ENCODE data around the gene FBXO41. TPM values are rescaled to one million over a fixed set of nuclear protein-coding genes. Genes with fewer than 3 reads are reported as not detected.

The FBXO41 gene
- total RNA-seq, 4 donors from 2014 or later: 0.84 to 13.9 (median 4.4) TPM

DNA sequence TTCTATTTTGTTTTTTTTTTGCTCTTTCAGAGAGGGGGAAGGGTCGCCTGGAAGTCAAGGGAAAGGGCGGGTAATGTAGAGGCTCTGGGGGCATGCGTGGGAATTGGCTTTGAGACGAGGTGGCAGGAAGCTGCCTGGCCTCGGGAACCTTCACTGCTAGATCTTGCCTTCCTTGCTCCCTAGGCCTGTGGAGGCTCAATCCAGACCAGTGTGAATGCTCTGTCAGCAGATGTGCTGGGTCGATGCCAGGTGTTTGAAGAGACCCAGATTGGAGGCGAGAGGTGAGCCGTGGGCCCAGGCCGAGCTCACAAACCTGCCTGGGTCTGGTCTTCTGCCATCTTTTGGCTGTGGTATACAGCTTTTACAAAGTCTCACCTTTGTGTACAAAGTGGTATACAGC is 34.6 kb downstream of the FBXO41 start:
- no peak for DNase-seq (ENCODE audit: low spot score in 2 of 2)
- no peaks in the 10 kb centered on the region for H3K27me3 ChIP-seq
- peaks cover 7 to 100% (median 49%) of the 10 kb centered on the region in 3 donors for H3K36me3 ChIP-seq
- no peaks in the 10 kb centered on the region for H3K9me3 ChIP-seq
- H3K4me3 ChIP-seq: no peak overlapping the region
- TF ChIP-seq EP300 (IDR thresholded peaks at IDR 0.05) (no peak), POLR2A (IDR thresholded peaks at IDR 0.05) (no peak)
- TF ChIP-seq, protein P1, sequence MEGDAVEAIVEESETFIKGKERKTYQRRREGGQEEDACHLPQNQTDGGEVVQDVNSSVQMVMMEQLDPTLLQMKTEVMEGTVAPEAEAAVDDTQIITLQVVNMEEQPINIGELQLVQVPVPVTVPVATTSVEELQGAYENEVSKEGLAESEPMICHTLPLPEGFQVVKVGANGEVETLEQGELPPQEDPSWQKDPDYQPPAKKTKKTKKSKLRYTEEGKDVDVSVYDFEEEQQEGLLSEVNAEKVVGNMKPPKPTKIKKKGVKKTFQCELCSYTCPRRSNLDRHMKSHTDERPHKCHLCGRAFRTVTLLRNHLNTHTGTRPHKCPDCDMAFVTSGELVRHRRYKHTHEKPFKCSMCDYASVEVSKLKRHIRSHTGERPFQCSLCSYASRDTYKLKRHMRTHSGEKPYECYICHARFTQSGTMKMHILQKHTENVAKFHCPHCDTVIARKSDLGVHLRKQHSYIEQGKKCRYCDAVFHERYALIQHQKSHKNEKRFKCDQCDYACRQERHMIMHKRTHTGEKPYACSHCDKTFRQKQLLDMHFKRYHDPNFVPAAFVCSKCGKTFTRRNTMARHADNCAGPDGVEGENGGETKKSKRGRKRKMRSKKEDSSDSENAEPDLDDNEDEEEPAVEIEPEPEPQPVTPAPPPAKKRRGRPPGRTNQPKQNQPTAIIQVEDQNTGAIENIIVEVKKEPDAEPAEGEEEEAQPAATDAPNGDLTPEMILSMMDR (IDR thresholded peaks at IDR 0.05): no peak
- H3K27ac ChIP-seq: no peak overlapping the region
- WGBS, 2 donors: 77 to 86% methylated on average over 9 of the region's 9 CpGs
- H3K4me1 ChIP-seq: no peaks in the 10 kb centered on the region

GRCh38 chr2:73246850-73247249 is 37.4 kb downstream of the FBXO41 start:
- Histone ChIP-seq H3K27ac (no peak overlapping the region), H3K36me3 (peaks cover 11 to 99% (median 45%) of the 10 kb centered on the region in 3 donors), H3K4me3 (no peak overlapping the region), H3K9me3 (no peaks in the 10 kb centered on the region), H3K27me3 (no peaks in the 10 kb centered on the region), H3K4me1 (no peaks in the 10 kb centered on the region)
- TF ChIP-seq POLR2A (IDR thresholded peaks at IDR 0.05) (no peak), EP300 (IDR thresholded peaks at IDR 0.05) (no peak)
- TF ChIP-seq, protein P1 (IDR thresholded peaks at IDR 0.05): no peak
- DNase-seq (ENCODE audit: low spot score in 2 of 2): no peak
- WGBS, 2 donors: 74 to 78% methylated on average over 3 of the region's 3 CpGs

DNA sequence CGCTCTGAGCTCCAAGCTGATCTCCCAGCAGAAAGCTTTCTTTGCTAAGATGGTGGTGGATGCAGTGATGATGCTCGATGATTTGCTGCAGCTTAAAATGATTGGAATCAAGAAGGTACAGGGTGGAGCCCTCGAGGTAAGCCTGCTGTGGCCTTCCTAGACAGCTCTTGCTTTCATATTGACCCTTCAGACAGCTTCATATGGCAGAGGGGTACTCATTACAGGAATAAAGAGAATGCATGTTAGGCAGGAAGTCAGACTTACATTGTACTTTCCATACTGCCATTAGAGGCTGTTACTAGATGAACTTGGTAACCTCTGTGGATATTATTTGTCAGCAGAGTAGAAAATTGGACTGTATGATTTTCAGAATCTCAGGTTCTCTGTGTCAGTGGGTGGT is 39.7 kb downstream of the FBXO41 start:
- Histone ChIP-seq H3K9me3 (no peaks in the 10 kb centered on the region), H3K36me3 (peaks cover 8 to 94% (median 31%) of the 10 kb centered on the region in 3 donors), H3K27me3 (no peaks in the 10 kb centered on the region), H3K4me1 (peaks cover 0 to 3% (median 0%) of the 10 kb centered on the region in 4 donors), H3K4me3 (no peak overlapping the region), H3K27ac (no peak overlapping the region)
- 90 to 94% methylated on average over 3 of the region's 3 CpGs for WGBS, 2 donors
- DNase-seq (ENCODE audit: low spot score in 2 of 2): no peak
- TF ChIP-seq EP300 (IDR thresholded peaks at IDR 0.05): no peak
- no peak for TF ChIP-seq POLR2A (IDR thresholded peaks at IDR 0.05)
- TF ChIP-seq, protein P1 (IDR thresholded peaks at IDR 0.05): no peak

DNA sequence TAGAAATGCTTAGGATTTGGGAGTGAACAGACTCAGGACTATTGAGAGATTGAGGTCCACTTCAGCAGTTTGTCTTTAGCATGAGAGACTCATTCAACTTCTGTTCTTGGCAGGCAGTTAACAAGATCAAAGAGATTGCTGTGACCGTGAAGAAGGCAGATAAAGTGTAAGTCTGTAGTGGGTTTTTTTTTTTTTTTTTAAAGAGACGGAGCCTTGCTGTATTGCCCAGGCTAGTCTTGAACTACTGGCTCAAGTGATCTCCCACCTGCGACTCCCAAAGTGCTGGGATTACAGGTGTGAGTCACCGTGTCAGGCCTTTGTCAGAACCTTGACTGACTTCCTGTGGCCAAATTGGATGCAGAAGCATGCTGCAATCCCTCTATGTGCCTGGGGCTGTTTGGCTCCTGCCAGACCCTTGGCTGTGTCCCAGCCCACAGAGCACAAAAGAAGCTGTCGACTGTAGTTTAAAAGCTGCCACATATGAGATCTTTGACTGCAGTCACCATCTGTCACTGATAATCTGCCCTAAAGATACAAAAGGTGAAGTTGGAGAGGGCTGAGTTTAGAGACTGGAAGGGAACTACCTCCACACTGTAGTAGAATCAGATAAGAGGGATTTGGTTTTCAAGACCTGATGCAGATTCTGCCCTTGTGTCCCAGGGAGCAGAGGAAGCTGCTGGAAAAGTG is 40.3 kb downstream of the FBXO41 start:
- Histone ChIP-seq H3K27ac (no peak overlapping the region), H3K9me3 (no peaks in the 10 kb centered on the region), H3K36me3 (peaks cover 8 to 94% (median 28%) of the 10 kb centered on the region in 3 donors), H3K4me3 (no peak overlapping the region), H3K4me1 (peaks cover 0 to 9% (median 0%) of the 10 kb centered on the region in 4 donors), H3K27me3 (no peaks in the 10 kb centered on the region)
- WGBS, 2 donors: 56 to 60% methylated on average over 5 of the region's 5 CpGs
- no peak for DNase-seq (ENCODE audit: low spot score in 2 of 2)
- TF ChIP-seq EP300 (IDR thresholded peaks at IDR 0.05) (no peak), POLR2A (IDR thresholded peaks at IDR 0.05) (no peak)
- TF ChIP-seq, protein P1 (IDR thresholded peaks at IDR 0.05): no peak

DNA sequence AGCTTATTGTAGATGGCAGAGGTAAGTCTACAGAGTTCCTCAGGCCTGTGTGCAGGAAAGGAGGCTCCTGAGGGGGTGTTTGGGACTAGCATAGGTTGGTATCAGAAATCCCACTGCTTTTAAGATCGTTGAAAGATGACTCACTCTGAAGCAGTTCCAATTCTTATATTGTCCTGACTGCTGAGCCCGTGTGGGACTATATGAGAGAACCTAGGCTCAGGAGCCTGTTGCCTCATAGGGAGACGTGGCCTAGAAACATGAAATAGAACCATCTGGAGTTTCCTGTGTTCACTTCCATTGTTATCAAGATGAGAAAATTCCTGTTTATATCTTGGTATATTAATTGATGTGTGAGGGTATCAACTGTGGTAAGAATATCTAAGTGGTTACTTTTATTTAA is 44.5 kb downstream of the FBXO41 start:
- DNase-seq (ENCODE audit: low spot score in 2 of 2): no peak
- Histone ChIP-seq H3K36me3 (peaks cover 4 to 54% (median 10%) of the 10 kb centered on the region in 3 donors), H3K27ac (no peak overlapping the region), H3K27me3 (no peaks in the 10 kb centered on the region), H3K4me1 (peaks cover 0 to 49% (median 4%) of the 10 kb centered on the region in 4 donors), H3K4me3 (no peak overlapping the region), H3K9me3 (no peaks in the 10 kb centered on the region)
- WGBS, 2 donors: 55 to 56% methylated on average over 3 of the region's 3 CpGs
- no peak for TF ChIP-seq EP300 (IDR thresholded peaks at IDR 0.05)
- no peak for TF ChIP-seq POLR2A (IDR thresholded peaks at IDR 0.05)

Data from tibial nerve (tissue), 4 donors.